HepG2 (cell line): ENCODE measurements around the gene HNF1B. TPM values are rescaled to one million over a fixed set of nuclear protein-coding genes. Genes with fewer than 3 reads are reported as not detected.

Experiments used
- DR1 ChIP-seq: sonication (generic); formaldehyde crosslinking; IDR thresholded peaks from 2 replicates; pipeline ENCODE4 v1.8.0; 2021; ENCODE audit warnings: mild to moderate bottlenecking, missing genetic modification reagents, inconsistent platforms
- EED ChIP-seq: sonication (generic); formaldehyde crosslinking; IDR thresholded peaks from 2 replicates; pipeline ENCODE4 v1.5.0; 2020; ENCODE audit warnings: mild to moderate bottlenecking, missing genetic modification reagents
- ELF1 ChIP-seq: sonication (generic); formaldehyde crosslinking; IDR thresholded peaks from 2 replicates; pipeline ENCODE4 v1.4.0; 2020; ENCODE audit warnings: missing genetic modification reagents
- KMT2B ChIP-seq: IDR thresholded peaks from 2 replicates; pipeline ENCODE4 v1.6.1; 2016; ENCODE audit warnings: missing genetic modification reagents, missing compliant biosample characterization
- NFE2L2 ChIP-seq: fragments of 150-350 bp; IDR thresholded peaks from 2 replicates; pipeline ENCODE4 v1.6.1; 2014; ENCODE audit warnings: low read length
- RFXAP ChIP-seq: sonication (generic); formaldehyde crosslinking; IDR thresholded peaks from 2 replicates; pipeline ENCODE4 v1.4.0; 2020; ENCODE audit warnings: missing genetic modification reagents, borderline replicate concordance
- SNRNP70 ChIP-seq: fragments of 200-400 bp; formaldehyde crosslinking; IDR thresholded peaks from 2 replicates; pipeline ENCODE4 v1.6.1; 2017; ENCODE audit warnings: mild to moderate bottlenecking, low read depth, low read length, moderate library complexity
- SRSF9 ChIP-seq: fragments of 200-400 bp; formaldehyde crosslinking; IDR thresholded peaks from 2 replicates; pipeline ENCODE4 v1.6.1; 2018; ENCODE audit warnings: borderline replicate concordance, mild to moderate bottlenecking, low read depth, low read length; ENCODE audit not compliant: insufficient read depth, poor library complexity, severe bottlenecking
- TBP ChIP-seq: sonication (generic); formaldehyde crosslinking; IDR thresholded peaks from 2 replicates; pipeline ENCODE4 v1.5.0; 2020; ENCODE audit warnings: missing genetic modification reagents
- THAP11 ChIP-seq: IDR thresholded peaks from 2 replicates; pipeline ENCODE4 v1.6.1; 2016; ENCODE audit warnings: missing biosample characterization, missing genetic modification reagents
- ZKSCAN1 ChIP-seq: fragments of 150-350 bp; IDR thresholded peaks from 2 replicates; pipeline ENCODE4 v1.6.1; 2014; ENCODE audit warnings: low read length
- ZNF121 ChIP-seq: sonication (generic); formaldehyde crosslinking; IDR thresholded peaks from 2 replicates; pipeline ENCODE4 v1.5.0; 2020; ENCODE audit warnings: mild to moderate bottlenecking, missing genetic modification reagents
- ZNF138 ChIP-seq: sonication (generic); formaldehyde crosslinking; IDR thresholded peaks from 2 replicates; pipeline ENCODE4 v1.5.0; 2020; ENCODE audit warnings: mild to moderate bottlenecking, low read depth, missing genetic modification reagents
- ZNF180 ChIP-seq: sonication (generic); formaldehyde crosslinking; IDR thresholded peaks from 2 replicates; pipeline ENCODE4 v1.4.0; 2020; ENCODE audit warnings: low read depth, missing genetic modification reagents, borderline replicate concordance
- ZNF253 ChIP-seq: sonication (generic); formaldehyde crosslinking; IDR thresholded peaks from 2 replicates; pipeline ENCODE4 v1.8.0; 2022; ENCODE audit warnings: mild to moderate bottlenecking, missing genetic modification reagents, borderline replicate concordance
- polyA plus RNA-seq, 8 experiments: library from polyadenylated mRNA; depleted of rRNA in 3 of 8; stranded (reverse) in 7 of 8; unstranded in 1 of 8; fragments of >200 nt; fragmentation: Illumina TruSeq in 4 of 8; extraction: Trizol in 4 of 8; gene quantifications; 2 replicates each; pipeline versions ENCODE4 v1.2.1 to v1.2.3, GENCODE V29; 2011 to 2016; ENCODE audit warnings: low read depth in 4 of 8, missing spikeins in 1 of 8, mixed read lengths in 1 of 8; ENCODE audit not compliant: insufficient read depth in 1 of 8
- total RNA-seq, 5 experiments: library from RNA; depleted of rRNA; stranded (reverse); fragments of >200 nt; fragmentation: Illumina TruSeq; extraction: Trizol; gene quantifications; 2 replicates each; pipeline ENCODE4 v1.2.3, GENCODE V29; 2016; ENCODE audit warnings: low read depth in 1 of 5
- TF ChIP-seq, protein P1 (sequence below): sonication (generic); formaldehyde crosslinking; IDR thresholded peaks from 2 replicates; pipeline ENCODE4 v1.4.0; 2020; ENCODE audit warnings: mild to moderate bottlenecking, missing genetic modification reagents
- TF ChIP-seq, protein P2 (sequence below): sonication (generic); formaldehyde crosslinking; IDR thresholded peaks from 2 replicates; pipeline ENCODE4 v1.5.0; 2020; ENCODE audit warnings: missing genetic modification reagents
- TF ChIP-seq, protein P3 (sequence below): sonication (generic); formaldehyde crosslinking; IDR thresholded peaks from 2 replicates; pipeline ENCODE4 v1.4.0; 2020; ENCODE audit warnings: mild to moderate bottlenecking, missing genetic modification reagents, borderline replicate concordance
- TF ChIP-seq, protein P4 (sequence below): sonication (generic); formaldehyde crosslinking; IDR thresholded peaks from 2 replicates; pipeline ENCODE4 v1.5.0; 2020; ENCODE audit warnings: missing genetic modification reagents

HNF1B gene
- total and polyA plus RNA-seq, 2 of the 13 experiments (the other 11 are each of a cell fraction or from before 2014, with no cell fraction given): 1.9 to 5.3 TPM

DNA sequence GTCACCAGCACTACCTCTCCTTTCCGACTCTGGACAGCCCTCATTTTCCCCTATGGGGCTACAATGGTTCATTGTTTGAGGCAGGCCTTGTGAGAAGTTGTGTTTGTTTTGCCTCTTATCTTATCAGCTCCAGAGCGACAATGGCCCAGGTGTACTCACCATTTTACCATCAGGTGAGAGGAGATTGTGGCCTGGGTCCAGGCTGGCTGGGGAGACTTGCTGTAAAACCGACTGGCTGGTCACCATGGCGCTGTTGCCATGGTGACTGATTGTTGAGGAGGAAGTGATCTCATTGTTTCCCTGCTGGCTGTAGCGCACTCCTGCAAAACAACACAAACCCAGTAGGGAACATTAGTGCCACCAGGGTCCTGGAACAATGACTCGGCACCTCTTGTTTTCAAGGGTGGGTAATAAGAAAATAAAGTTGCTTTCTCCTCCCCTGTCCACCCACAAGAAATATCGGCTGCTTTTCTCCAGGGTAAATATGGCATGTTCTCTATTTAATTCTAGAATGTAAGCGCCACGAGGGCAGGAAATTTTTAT, 34.4 kb downstream of the HNF1B start (continued):
- TF ChIP-seq, protein P1, sequence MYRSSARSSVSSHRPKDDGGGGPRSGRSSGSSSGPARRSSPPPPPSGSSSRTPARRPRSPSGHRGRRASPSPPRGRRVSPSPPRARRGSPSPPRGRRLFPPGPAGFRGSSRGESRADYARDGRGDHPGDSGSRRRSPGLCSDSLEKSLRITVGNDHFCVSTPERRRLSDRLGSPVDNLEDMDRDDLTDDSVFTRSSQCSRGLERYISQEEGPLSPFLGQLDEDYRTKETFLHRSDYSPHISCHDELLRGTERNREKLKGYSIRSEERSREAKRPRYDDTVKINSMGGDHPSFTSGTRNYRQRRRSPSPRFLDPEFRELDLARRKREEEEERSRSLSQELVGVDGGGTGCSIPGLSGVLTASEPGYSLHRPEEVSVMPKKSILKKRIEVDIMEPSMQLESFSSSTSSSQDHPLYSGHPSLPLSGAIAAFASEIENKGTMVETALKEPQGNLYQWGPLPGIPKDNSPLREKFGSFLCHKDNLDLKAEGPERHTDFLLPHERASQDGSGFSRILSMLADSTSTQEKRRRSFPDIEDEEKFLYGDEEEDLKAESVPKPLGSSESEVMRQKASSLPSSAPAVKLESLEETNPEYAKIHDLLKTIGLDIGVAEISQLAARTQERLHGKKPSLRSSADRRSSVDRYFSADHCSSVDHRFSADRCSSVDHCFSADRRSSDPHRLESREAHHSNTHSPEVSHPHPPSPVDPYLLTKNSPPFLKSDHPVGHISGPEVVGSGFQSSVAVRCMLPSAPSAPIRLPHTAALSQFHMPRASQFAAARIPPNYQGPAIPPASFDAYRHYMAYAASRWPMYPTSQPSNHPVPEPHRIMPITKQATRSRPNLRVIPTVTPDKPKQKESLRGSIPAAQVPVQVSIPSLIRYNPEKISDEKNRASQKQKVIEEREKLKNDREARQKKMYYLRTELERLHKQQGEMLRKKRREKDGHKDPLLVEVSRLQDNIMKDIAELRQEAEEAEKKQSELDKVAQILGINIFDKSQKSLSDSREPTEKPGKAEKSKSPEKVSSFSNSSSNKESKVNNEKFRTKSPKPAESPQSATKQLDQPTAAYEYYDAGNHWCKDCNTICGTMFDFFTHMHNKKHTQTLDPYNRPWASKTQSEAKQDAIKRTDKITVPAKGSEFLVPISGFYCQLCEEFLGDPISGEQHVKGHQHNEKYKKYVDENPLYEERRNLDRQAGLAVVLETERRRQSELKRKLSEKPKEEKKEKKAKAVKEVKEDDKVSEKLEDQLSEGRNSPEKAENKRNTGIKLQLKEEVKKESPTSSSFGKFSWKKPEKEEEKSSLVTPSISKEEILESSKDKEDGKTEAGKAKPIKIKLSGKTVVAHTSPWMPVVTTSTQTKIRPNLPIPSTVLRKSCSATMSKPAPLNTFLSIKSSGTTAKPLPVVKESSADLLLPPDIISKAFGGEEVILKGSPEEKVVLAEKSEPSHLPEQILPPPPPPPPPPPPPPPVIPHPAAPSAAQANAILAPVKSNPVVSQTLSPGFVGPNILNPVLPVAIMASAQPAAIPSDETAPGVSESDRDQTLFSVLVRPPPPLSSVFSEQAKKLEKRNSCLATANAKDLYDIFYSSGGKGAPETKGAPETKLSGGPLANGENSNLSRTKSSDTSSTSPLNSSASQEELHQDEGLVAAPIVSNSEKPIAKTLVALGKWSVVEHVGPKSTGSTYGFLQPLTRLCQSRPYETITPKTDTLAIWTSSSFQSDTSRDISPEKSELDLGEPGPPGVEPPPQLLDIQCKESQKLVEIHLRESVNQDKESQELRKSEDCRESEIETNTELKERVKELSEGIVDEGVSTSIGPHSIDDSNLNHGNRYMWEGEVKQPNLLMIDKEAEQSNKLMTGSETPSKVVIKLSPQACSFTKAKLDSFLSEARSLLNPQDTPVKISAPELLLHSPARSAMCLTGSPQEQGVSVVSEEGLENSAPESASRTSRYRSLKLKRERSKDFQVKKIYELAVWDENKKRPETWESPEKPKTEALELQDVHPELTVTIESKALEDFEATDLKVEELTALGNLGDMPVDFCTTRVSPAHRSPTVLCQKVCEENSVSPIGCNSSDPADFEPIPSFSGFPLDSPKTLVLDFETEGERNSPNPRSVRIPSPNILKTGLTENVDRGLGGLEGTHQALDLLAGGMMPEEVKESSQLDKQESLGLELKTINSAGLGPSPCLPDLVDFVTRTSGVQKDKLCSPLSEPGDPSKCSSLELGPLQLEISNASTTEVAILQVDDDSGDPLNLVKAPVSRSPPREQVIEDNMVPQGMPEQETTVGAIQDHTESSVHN (CRISPR knock-in tag): no peak
- TF ChIP-seq SNRNP70 (no peak), DR1 (CRISPR knock-in tag) (no peak), ZNF180 (CRISPR knock-in tag) (no peak), RFXAP (CRISPR knock-in tag) (peak; percentile 83; the same call in 1 of the 2 replicates), ELF1 (0 out of 2 replicates have a peak, but pooled peaks have one; percentile 55), NFE2L2 (peak; percentile 88; the same call in 1 of the 2 replicates), SRSF9 (no peak), ZNF253 (CRISPR knock-in tag) (no peak), ZNF138 (CRISPR knock-in tag) (no peak), EED (CRISPR knock-in tag) (no peak), ZKSCAN1 (no peak), KMT2B (CRISPR knock-in tag) (0 out of 2 replicates have a peak, but pooled peaks have one; percentile 25), TBP (CRISPR knock-in tag) (no peak), THAP11 (CRISPR knock-in tag) (peak; percentile 45; the same call in 1 of the 2 replicates), ZNF121 (CRISPR knock-in tag) (no peak)
- TF ChIP-seq, protein P2, sequence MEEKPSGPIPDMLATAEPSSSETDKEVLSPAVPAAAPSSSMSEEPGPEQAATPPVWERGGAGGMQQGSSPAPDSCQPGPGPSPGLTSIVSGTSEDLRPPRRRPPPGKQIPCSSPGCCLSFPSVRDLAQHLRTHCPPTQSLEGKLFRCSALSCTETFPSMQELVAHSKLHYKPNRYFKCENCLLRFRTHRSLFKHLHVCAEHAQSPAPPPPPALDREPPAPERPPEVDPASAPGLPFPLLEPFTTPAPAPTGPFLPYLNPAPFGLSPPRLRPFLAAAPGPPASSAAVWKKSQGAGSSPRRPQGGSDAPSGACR: no peak
- TF ChIP-seq, protein P3, sequence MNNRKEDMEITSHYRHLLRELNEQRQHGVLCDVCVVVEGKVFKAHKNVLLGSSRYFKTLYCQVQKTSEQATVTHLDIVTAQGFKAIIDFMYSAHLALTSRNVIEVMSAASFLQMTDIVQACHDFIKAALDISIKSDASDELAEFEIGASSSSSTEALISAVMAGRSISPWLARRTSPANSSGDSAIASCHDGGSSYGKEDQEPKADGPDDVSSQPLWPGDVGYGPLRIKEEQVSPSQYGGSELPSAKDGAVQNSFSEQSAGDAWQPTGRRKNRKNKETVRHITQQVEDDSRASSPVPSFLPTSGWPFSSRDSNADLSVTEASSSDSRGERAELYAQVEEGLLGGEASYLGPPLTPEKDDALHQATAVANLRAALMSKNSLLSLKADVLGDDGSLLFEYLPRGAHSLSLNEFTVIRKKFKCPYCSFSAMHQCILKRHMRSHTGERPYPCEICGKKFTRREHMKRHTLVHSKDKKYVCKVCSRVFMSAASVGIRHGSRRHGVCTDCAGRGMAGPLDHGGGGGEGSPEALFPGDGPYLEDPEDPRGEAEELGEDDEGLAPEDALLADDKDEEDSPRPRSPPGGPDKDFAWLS (CRISPR knock-in tag): no peak
- TF ChIP-seq, protein P4, sequence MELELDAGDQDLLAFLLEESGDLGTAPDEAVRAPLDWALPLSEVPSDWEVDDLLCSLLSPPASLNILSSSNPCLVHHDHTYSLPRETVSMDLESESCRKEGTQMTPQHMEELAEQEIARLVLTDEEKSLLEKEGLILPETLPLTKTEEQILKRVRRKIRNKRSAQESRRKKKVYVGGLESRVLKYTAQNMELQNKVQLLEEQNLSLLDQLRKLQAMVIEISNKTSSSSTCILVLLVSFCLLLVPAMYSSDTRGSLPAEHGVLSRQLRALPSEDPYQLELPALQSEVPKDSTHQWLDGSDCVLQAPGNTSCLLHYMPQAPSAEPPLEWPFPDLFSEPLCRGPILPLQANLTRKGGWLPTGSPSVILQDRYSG: no peak
